GM12873 (cell line): ENCODE results near the gene GSTO2.

ENCODE experiments used
- TF ChIP-seq, protein P1 (sequence below): IDR thresholded peaks from 2 replicates; pipeline ENCODE4 v1.5.1; 2012; ENCODE audit warnings: low read depth, mild to moderate bottlenecking, moderate library complexity, low read length, control low read depth; ENCODE audit not compliant: insufficient read depth; ENCODE audit errors: missing control alignments

GSTO2 gene

DNA sequence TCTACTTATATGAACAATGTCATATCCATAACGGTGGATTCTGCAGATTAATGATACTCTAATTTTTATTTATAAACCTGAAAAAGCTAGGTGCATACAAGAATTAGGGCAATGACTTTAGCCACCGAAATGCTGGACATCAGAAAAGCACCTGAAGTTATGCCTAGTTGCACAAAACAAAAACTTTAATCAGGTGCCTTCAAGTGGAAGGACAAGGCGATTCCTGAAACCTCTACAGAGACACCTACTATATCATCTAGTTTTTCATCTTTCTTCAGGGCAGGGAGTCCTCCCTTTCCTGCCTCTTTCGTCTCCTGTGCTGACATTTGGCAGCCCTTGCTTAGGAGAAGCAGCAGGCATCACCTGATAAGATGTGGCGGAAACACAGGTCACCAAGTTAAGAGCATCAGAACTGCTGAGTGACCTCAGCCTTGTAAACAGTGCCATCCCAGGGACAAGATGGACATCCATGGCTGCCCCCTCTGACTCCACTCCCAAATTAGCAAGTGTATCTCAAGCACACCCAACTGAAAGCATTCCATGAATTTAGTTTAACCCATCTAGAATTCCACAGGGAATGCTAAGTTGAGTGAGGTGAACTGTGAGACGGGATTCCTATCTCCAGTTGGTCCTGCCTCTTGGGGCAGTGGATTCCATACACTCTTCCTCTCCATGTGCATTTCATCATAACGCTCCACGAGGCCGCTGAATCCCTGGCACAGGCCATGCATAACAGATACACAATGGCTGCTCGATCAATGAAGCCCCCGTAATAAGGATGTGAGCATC is 63.5 kb downstream of the GSTO2 start:
- TF ChIP-seq, protein P1, sequence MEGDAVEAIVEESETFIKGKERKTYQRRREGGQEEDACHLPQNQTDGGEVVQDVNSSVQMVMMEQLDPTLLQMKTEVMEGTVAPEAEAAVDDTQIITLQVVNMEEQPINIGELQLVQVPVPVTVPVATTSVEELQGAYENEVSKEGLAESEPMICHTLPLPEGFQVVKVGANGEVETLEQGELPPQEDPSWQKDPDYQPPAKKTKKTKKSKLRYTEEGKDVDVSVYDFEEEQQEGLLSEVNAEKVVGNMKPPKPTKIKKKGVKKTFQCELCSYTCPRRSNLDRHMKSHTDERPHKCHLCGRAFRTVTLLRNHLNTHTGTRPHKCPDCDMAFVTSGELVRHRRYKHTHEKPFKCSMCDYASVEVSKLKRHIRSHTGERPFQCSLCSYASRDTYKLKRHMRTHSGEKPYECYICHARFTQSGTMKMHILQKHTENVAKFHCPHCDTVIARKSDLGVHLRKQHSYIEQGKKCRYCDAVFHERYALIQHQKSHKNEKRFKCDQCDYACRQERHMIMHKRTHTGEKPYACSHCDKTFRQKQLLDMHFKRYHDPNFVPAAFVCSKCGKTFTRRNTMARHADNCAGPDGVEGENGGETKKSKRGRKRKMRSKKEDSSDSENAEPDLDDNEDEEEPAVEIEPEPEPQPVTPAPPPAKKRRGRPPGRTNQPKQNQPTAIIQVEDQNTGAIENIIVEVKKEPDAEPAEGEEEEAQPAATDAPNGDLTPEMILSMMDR = no peak

DNA sequence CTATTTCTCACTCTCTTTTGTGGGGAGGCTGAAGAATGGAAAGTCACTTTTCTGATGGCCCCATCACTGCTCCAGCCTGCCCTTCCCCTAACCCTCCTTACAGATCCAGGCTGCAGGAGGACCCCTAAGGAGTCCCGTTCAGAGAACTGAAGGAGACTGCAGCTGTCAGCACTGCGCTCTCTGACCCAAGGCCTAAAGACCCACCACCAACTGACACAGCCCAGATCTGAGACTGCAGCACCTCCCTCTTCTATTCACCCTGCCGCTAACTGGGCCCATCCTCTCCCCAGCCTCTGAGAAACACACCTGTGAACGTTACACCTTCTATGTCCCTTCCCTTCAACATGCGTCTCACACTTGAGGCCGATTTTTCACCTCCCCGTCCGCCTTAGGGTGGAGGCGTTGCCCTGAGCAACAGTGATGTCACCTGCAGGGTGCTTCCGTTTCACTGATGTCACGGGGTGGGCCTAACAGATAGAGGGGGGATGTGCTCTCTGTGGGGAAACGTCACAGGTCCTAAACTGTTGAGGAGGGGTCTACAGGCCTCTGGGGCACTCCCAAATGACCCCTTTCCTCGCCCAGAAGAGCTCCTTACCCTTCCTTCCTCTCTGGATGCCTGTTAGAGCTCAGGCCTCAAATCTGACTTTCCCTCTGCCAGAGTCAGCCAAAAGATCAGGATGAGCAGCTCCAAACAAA is 64.2 kb downstream of the GSTO2 start:
- TF ChIP-seq, protein P1 = no peak

DNA sequence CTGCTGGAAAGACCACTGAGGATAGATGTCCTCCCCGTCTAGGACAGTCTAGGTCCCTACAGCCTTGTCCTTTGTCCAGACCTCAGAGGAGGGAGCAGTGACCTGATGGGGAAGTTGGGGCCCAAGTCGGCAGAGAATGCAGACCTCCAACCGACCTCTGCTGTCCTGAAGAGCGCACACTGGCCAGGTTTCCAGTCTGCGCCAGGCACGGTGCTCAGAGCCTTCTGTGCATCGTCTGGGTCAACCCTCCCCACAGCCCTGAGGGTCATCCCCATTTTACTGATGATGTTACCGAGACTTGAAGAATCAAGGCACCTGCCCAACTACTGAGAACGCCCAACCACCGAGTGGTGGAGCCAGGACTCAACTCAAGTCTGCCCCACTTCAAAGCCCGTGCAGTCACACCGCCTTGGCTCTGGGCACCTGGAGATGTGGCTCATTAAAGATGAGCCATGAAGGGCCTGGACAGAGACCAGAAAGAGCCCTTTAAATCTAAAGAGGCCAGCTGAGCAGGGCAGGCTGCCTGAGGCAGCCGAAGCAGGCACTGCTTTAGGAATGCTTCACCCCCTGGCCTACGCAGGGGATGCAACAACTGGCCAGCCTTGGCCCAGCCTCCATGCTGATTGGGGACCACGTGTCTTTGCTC is 64.9 kb downstream of the GSTO2 start:
- TF ChIP-seq, protein P1 = no peak

DNA sequence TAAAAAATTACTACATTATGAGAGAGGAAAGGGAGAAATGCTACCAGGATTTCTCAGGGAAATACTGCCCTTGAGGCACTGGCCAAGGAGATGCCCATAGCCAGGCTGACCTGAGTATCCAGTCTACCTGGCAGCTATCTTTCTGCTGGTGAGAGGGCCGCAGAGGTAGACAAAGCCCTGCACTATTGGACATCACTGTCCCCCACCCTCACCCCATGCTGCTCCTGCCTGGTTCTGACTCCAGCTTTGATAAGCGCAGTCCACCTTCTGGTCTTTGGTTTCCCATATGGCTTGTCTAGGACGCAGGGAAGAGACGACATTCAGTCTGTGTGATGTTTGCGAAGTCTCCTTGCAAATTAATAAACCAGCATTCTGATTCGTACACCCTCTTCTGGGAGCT is 65.6 kb downstream of the GSTO2 start:
- TF ChIP-seq, protein P1 = no peak

DNA sequence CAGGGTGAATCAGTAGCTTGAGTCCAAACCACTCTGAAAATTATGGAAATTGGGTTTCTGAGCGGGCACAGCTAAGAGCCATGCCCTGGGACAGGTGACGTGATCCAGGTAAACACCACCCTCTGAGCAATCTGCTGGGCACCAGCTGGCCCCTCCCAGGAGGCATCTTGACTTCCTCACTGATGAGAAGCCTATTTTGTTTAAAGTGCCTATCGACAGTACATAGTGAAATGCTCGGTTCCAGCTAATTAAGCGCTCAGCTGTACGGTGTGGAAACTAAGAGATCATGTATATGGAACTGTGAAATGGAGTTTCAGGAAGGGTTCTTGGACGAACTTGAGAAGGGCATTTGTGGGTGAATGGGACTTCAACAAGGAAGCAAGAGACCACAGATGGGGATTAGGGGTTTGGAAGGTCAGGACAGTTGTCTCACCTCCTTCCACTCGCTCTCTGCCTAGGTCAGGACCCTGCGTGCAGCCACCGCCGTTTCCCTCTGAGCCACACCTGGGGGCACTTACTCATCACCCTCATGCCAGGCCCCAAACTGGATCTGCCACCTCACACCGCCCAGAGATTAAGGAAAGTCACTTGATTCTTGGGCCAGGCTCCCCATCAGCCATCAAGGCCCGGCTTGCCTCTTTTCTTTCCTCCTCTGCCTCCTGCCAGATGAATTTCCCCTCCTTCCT is 66.1 kb downstream of the GSTO2 start:
- TF ChIP-seq, protein P1 = no peak

DNA sequence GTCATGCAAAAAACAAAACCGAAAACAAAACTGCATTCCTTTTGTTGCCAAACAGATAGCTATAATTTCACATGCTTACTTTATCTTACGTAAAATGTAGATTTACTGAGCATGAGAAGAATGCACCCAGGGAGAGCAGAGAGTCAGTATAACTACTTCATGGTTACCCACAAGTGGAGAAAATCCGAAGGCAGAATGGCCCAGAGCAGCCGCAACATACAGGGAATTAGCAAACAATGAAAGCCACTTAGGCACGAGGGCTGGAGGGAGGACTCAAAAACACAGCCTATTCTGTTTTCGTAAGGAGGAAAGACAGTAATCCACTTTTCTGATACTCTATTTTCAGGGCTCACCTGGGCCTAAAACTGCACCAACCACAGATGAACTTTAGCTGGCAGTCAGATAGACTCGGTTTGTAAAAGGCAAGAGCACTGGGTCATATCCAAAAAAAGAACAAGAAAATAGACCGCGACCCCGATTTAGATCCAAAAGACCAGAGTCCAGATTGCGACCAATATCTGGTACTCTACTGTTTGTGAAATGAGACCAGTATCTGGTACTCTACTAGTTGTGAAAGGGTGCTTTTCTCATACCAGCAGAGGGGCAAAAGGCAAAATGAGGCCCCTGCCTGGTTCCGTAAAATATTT is 68.0 kb downstream of the GSTO2 start:
- TF ChIP-seq, protein P1 = no peak
